ENCODE measurements around the gene SCAPER.

Gene SCAPER

GRCh38 chr15:76347482-76348055 is 557.6 kb downstream of the SCAPER start:
- no peak for DNase-seq

- DNase-seq, result no peak
Observed at GRCh38 chr15:76346669-76347481, 558.3 kb downstream of the SCAPER start.

GRCh38 chr15:76345880-76346668 is 559.1 kb downstream of the SCAPER start:
- no peak for DNase-seq

GRCh38 chr15:76345583-76345879 is 559.6 kb downstream of the SCAPER start:
- no peak for DNase-seq

GRCh38 chr15:76344893-76345582 is 560.1 kb downstream of the SCAPER start:
- no peak for DNase-seq

- DNase-seq, result no peak
Observed at GRCh38 chr15:76343313-76343996, 561.7 kb downstream of the SCAPER start.

GRCh38 chr15:76342382-76343201 is 562.5 kb downstream of the SCAPER start:
- DNase-seq, result no peak

GRCh38 chr15:76342058-76342381 is 563.1 kb downstream of the SCAPER start:
- no peak for DNase-seq

GRCh38 chr15:76341366-76342057 is 563.6 kb downstream of the SCAPER start:
- DNase-seq, result no peak

- DNase-seq, result no peak
Observed at GRCh38 chr15:76340803-76341365, 564.3 kb downstream of the SCAPER start.

GRCh38 chr15:76340198-76340802 is 564.8 kb downstream of the SCAPER start:
- DNase-seq, result no peak

GRCh38 chr15:76339305-76340197 is 565.6 kb downstream of the SCAPER start:
- DNase-seq, result no peak

- DNase-seq, result no peak
Observed at GRCh38 chr15:76338486-76339304, 566.4 kb downstream of the SCAPER start.

GRCh38 chr15:76337696-76338485 is 567.2 kb downstream of the SCAPER start:
- DNase-seq, result no peak

GRCh38 chr15:76337059-76337695 is 568.0 kb downstream of the SCAPER start:
- no peak for DNase-seq

GRCh38 chr15:76336254-76337058 is 568.7 kb downstream of the SCAPER start, which contains the start of gene ISL2:
Gene ISL2, plus strand, starts transcription at chr15:76336773. Its CDS starts 111 bp downstream, at chr15:76336884.
- no peak for DNase-seq
